ENCODE data around the gene TSPAN18. TPM values are rescaled to one million over a fixed set of nuclear protein-coding genes. Genes with fewer than 3 reads are reported as not detected.
A peak's percentile ranks its signal among the peaks of the same experiment; 100 is the strongest.

Gene TSPAN18
- total RNA-seq, 2 experiments from 2014 or later, result 0.85 to 0.92 TPM

DNA sequence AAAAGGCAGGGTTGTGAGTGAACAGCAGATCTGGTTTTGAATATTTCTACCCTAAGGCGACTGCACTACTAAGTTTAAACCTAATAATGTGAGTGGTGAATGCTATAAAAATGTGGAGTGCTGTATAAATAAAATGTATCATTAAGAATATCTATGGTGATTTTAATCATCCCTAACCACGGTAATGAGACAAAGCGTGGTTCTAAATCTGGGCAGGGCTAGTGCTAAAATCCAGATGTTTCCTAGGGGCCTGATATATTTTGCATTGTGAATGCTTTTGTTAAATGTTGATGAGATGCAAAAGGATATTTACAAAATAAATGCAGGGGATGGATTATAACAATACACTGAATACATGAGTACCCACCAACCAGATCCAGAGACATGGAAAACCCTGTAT, 58.1 kb downstream of the TSPAN18 start:
- TF ChIP-seq, protein P1, sequence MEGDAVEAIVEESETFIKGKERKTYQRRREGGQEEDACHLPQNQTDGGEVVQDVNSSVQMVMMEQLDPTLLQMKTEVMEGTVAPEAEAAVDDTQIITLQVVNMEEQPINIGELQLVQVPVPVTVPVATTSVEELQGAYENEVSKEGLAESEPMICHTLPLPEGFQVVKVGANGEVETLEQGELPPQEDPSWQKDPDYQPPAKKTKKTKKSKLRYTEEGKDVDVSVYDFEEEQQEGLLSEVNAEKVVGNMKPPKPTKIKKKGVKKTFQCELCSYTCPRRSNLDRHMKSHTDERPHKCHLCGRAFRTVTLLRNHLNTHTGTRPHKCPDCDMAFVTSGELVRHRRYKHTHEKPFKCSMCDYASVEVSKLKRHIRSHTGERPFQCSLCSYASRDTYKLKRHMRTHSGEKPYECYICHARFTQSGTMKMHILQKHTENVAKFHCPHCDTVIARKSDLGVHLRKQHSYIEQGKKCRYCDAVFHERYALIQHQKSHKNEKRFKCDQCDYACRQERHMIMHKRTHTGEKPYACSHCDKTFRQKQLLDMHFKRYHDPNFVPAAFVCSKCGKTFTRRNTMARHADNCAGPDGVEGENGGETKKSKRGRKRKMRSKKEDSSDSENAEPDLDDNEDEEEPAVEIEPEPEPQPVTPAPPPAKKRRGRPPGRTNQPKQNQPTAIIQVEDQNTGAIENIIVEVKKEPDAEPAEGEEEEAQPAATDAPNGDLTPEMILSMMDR (IDR thresholded peaks at IDR 0.05), result no peak
- Mint-ChIP-seq H3K27me3 (no peaks in the 10 kb centered on the region), H3K9me3 (no peaks in the 10 kb centered on the region), H3K27ac (no peak overlapping the region), H3K4me3 (no peak overlapping the region), H3K36me3 (ENCODE audit: low read depth) (no peaks in the 10 kb centered on the region), H3K4me1 (ENCODE audit: low read depth) (no peaks in the 10 kb centered on the region)
- ATAC-seq (no peak), DNase-seq (no peak)
- ChIA-PET CTCF (interaction anchor here (2.1 to 4.8 kb wide), 2 partner anchors 9 to 10 kb away, joined by 7 to 28 read pairs; no protein-coding TSS in a partner anchor), POLR2A (no interaction called here)
- intact Hi-C loops (cut with micrococcal nuclease), result no loop called here

DNA sequence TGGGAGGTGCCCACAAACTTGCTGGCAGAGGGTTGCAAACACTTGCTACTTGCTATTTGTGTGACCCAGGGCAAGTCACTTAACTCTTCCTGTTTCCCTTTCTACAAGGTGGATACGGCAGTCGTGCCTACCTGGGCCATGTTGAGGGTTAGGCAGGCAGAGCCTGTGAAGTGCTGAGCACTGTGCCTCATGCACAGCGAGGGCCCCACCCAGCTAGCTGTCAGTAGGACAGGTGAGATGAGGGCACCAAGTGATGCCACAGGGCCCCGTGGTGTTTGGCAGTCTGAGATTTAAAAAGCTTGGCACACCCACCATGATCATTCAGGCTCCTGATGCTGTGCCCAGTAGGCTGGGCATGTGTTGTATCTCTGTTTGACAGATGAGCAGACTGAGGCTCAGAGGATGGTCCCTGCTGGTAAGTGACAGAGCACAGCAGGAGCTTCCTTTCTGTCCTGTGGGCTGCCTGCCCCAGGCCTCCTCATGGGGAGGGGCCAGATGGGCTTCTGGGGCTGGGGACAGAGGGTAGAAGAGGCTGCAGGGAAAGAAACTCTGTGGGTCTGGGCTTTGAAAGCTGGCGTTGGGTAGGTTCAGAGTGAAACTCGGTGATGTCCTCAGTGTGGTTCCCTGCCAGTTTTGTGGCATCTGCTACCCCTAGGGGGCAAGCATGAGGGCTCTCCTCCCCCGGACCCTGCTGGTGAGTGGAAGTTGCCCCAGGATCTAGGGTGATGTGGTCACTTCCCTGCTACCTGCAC, 59.3 kb downstream of the TSPAN18 start:
- DNase-seq (peak; percentile 7), ATAC-seq (peak; percentile 42)
- Mint-ChIP-seq H3K36me3 (ENCODE audit: low read depth) (no peaks in the 10 kb centered on the region), H3K9me3 (no peaks in the 10 kb centered on the region), H3K4me3 (no peak overlapping the region), H3K27ac (no peak overlapping the region), H3K27me3 (no peaks in the 10 kb centered on the region), H3K4me1 (ENCODE audit: low read depth) (no peaks in the 10 kb centered on the region)
- CTCF ChIA-PET, result interaction anchor here (4.8 kb wide), 1 partner anchor 11 kb away, joined by 28 read pairs; no protein-coding TSS in a partner anchor
- POLR2A ChIA-PET, result no interaction called here
- intact Hi-C loops (cut with micrococcal nuclease), result no loop called here
- TF ChIP-seq, protein P1 (IDR thresholded peaks at IDR 0.05), result peak; percentile 26

DNA sequence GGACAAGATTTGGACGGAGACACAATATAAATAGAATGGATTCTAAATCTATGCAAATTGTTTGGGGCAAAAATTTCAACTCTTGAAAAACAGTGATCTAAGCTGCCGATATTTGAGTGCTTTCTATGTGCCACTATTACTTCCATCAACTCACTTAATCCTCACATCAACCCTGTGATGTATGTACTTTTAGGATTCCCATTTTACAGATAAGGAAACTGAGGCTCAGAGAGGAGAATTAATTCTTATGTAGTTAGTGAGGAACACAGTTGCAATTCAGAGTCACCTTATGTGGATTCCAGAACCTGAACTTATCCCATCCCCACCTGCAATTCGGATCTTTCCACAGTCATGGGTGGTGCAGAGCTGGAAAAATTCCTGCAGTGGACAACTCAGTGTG, 60.3 kb downstream of the TSPAN18 start:
- intact Hi-C loops (cut with micrococcal nuclease), result no loop called here
- DNase-seq, result no peak
- H3K36me3 Mint-ChIP-seq (ENCODE audit: low read depth), result no peaks in the 10 kb centered on the region
- no peak overlapping the region for H3K4me3 Mint-ChIP-seq
- TF ChIP-seq, protein P1 (IDR thresholded peaks at IDR 0.05), result no peak
- no peak for ATAC-seq
- no peak overlapping the region for H3K27ac Mint-ChIP-seq
- no peaks in the 10 kb centered on the region for H3K9me3 Mint-ChIP-seq
- H3K4me1 Mint-ChIP-seq (ENCODE audit: low read depth), result no peaks in the 10 kb centered on the region
- POLR2A ChIA-PET, result no interaction called here
- no peaks in the 10 kb centered on the region for H3K27me3 Mint-ChIP-seq
- CTCF ChIA-PET, result interaction anchor here (4.8 kb wide), 1 partner anchor 12 kb away, joined by 28 read pairs; no protein-coding TSS in a partner anchor

DNA sequence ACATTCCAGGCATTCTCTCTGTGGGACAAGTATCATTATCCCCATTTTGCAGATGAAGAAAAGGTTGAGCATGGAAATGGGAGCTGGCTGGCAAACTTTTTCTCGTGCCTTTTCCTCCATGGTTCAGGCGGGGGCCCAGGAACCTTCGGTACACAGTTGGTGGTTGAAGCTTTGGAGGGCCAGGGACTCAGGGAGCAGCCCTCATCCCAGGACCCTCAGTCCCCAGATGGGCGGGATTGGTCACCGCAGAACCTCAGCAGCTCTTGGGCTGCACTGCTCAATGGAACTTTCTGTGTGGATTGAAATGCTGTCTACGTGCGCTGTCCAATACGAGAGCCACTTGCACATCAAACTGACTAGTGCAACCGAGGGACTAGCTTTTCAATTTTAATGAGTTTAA, 61.2 kb downstream of the TSPAN18 start:
- Mint-ChIP-seq H3K4me3 (no peak overlapping the region), H3K4me1 (ENCODE audit: low read depth) (no peaks in the 10 kb centered on the region), H3K27me3 (no peaks in the 10 kb centered on the region), H3K9me3 (no peaks in the 10 kb centered on the region), H3K36me3 (ENCODE audit: low read depth) (no peaks in the 10 kb centered on the region), H3K27ac (no peak overlapping the region)
- ChIA-PET POLR2A (no interaction called here), CTCF (interaction anchor here (1.0 to 4.8 kb wide), 3 partner anchors 12 to 124 kb away, joined by 3 to 28 read pairs (median 5); no protein-coding TSS in a partner anchor)
- TF ChIP-seq, protein P1 (IDR thresholded peaks at IDR 0.05), result no peak
- ATAC-seq, result no peak
- intact Hi-C loops (cut with micrococcal nuclease), result no loop called here
- DNase-seq, result no peak

DNA sequence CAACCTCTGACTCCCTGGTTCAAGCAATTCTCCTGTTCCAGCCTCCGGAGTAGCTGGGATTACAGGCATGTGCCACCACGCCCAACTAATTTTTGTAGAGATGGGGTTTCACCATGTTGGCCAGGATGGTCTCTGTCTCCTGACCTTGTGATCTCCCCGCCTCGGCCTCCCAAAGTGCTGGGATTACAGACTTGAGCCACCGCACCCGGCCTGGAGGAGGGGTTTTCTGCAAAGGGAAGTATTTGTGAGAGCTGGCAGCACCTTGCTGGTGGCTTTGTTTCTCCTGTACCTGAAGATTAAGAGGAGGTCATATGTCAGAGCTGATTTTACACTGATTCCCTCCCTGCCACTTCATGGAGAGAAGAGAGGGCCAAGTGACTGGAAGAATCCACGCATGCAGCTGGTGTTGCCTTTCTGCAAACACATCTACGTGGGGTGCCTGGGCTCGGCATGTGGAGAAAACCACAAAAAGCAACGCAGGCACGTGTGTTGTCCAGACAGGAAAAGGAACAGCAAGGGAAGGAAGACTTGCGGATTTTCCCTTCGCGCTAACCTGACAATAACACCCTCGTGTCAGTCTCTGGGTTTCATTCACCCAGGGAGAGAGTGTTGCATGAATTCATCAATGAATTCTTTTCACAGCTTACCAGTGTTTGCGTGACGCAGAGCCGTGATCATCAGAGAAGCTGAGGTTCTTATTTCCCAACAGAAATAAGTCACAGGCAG, 61.9 kb downstream of the TSPAN18 start:
- H3K27me3 Mint-ChIP-seq, result no peaks in the 10 kb centered on the region
- POLR2A ChIA-PET, result no interaction called here
- CTCF ChIA-PET, result interaction anchor here (1.0 to 4.8 kb wide), 3 partner anchors 13 to 123 kb away, joined by 3 to 28 read pairs (median 5); no protein-coding TSS in a partner anchor
- no peak for DNase-seq
- intact Hi-C loops (cut with micrococcal nuclease), result no loop called here
- no peak overlapping the region for H3K4me3 Mint-ChIP-seq
- H3K27ac Mint-ChIP-seq, result no peak overlapping the region
- no peaks in the 10 kb centered on the region for H3K36me3 Mint-ChIP-seq (ENCODE audit: low read depth)
- no peaks in the 10 kb centered on the region for H3K4me1 Mint-ChIP-seq (ENCODE audit: low read depth)
- TF ChIP-seq, protein P1 (IDR thresholded peaks at IDR 0.05), result no peak
- no peaks in the 10 kb centered on the region for H3K9me3 Mint-ChIP-seq
- no peak for ATAC-seq

All from activated CD8-positive, alpha-beta T cell treated with anti-CD3 and anti-CD28 coated beads for 36 hours (primary cell).